ENCODE measurements around the gene DENND4C. TPM values are rescaled to one million over a fixed set of nuclear protein-coding genes. Genes with fewer than 3 reads are reported as not detected.

DENND4C gene
- total RNA-seq, 1 experiment from 2014 or later = 22.6 TPM

- TF ChIP-seq ZNF532 (CRISPR knock-in tag; IDR thresholded peaks at IDR 0.05; ENCODE audit: borderline replicate concordance) (no peak), NR3C1 (CRISPR knock-in tag; conservative IDR thresholded peaks at IDR 0.05; ENCODE audit: low read depth) (no peak), CTCF (IDR thresholded peaks at IDR 0.05) (no peak), FOXJ3 (CRISPR knock-in tag; IDR thresholded peaks at IDR 0.05; ENCODE audit: borderline replicate concordance) (no peak), ZBTB21 (CRISPR knock-in tag; IDR thresholded peaks at IDR 0.05; ENCODE audit: borderline replicate concordance) (no peak), ATF1 (CRISPR knock-in tag; IDR thresholded peaks at IDR 0.05) (no peak), HMGXB4 (CRISPR knock-in tag; IDR thresholded peaks at IDR 0.05) (no peak), CDX4 (CRISPR knock-in tag; IDR thresholded peaks at IDR 0.05; ENCODE audit: borderline replicate concordance) (no peak)
Measured at GRCh38 chr9:19224563-19224962, 5.9 kb upstream of the DENND4C start (continued).

GRCh38 chr9:19229595-19230354, 718 bp upstream of the DENND4C start:
- peak; percentile 87 for DNase-seq (ENCODE audit: low spot score)
- ChIA-PET CTCF (interaction anchor here (0.8 to 1.6 kb wide), 5 partner anchors 10 to 235 kb away, joined by 3 to 10 read pairs (median 3); partner anchors contain the start of gene RRAGA), POLR2A (interaction anchor here (0.7 to 1.7 kb wide), 4 partner anchors 27 to 180 kb away, joined by 3 to 7 read pairs (median 3); partner anchors contain the start of genes ACER2 and RRAGA)
- Mint-ChIP-seq H3K36me3 (no peaks in the 10 kb centered on the region), H3K27me3 (ENCODE audit: low read depth) (no peaks in the 10 kb centered on the region), H3K4me3 (peak overlapping the region; percentile 87), H3K27ac (peak overlapping the region; percentile 99), H3K4me1 (peaks cover 14% of the 10 kb centered on the region), H3K9me3 (no peaks in the 10 kb centered on the region)
- ATAC-seq = peak; percentile 74
- no peak for TF ChIP-seq NFYB (CRISPR knock-in tag; conservative IDR thresholded peaks at IDR 0.05; ENCODE audit: low read depth)
- no peak for TF ChIP-seq ZNF416 (CRISPR knock-in tag; IDR thresholded peaks at IDR 0.05)
- peak; percentile 50; the same call in 1 of the 2 replicates for TF ChIP-seq FOXK1 (CRISPR knock-in tag; IDR thresholded peaks at IDR 0.05)
- TF ChIP-seq MAX (CRISPR knock-in tag; IDR thresholded peaks at IDR 0.05) = peak; percentile 56
- 0 out of 2 replicates have a peak, but pooled peaks have one; percentile 21 for TF ChIP-seq ZNF317 (CRISPR knock-in tag; IDR thresholded peaks at IDR 0.05; ENCODE audit: borderline replicate concordance, low read depth)
- TF ChIP-seq ZNF263 (CRISPR knock-in tag; IDR thresholded peaks at IDR 0.05; ENCODE audit: low read depth) = 0 out of 2 replicates have a peak, but pooled peaks have one; percentile 4
- TF ChIP-seq RELA (CRISPR knock-in tag; IDR thresholded peaks at IDR 0.05; ENCODE audit: borderline replicate concordance) = no peak
- 0 out of 2 replicates have a peak, but pooled peaks have one; percentile 11 for TF ChIP-seq FOXP4 (CRISPR knock-in tag; IDR thresholded peaks at IDR 0.05)
- 0 out of 2 replicates have a peak, but pooled peaks have one; percentile 52 for TF ChIP-seq EMX1 (CRISPR knock-in tag; IDR thresholded peaks at IDR 0.05)
- TF ChIP-seq ARID4B (CRISPR knock-in tag; IDR thresholded peaks at IDR 0.05; ENCODE audit: borderline replicate concordance) = 0 out of 2 replicates have a peak, but pooled peaks have one; percentile 27

Data from WTC11 (cell line).